Ishikawa (cell line): ENCODE results near the gene MYO9B.

Experiments
- CEBPB ChIP-seq: IDR thresholded peaks from 2 replicates; pipeline ENCODE4 v1.6.1; 2012
- CREB1 ChIP-seq: IDR thresholded peaks from 2 replicates; pipeline ENCODE4 v1.6.1; 2012; ENCODE audit warnings: low read depth
- EGR1 ChIP-seq: IDR thresholded peaks from 2 replicates; pipeline ENCODE4 v1.6.1; 2012
- EP300 ChIP-seq: IDR thresholded peaks from 2 replicates; pipeline ENCODE4 v1.6.1; 2012; ENCODE audit warnings: borderline replicate concordance
- FOXM1 ChIP-seq: IDR thresholded peaks from 2 replicates; pipeline ENCODE4 v1.6.1; 2012; ENCODE audit warnings: low read depth, borderline replicate concordance
- MAX ChIP-seq: IDR thresholded peaks from 2 replicates; pipeline ENCODE4 v1.6.1; 2012
- NFIC ChIP-seq: IDR thresholded peaks from 2 replicates; pipeline ENCODE4 v1.6.1; 2012
- RAD21 ChIP-seq: IDR thresholded peaks from 2 replicates; pipeline ENCODE4 v1.6.1; 2012; ENCODE audit warnings: low read depth
- REST ChIP-seq: IDR thresholded peaks from 2 replicates; pipeline ENCODE4 v1.6.1; 2012; ENCODE audit warnings: low read depth, mild to moderate bottlenecking
- TAF1 ChIP-seq: IDR thresholded peaks from 2 replicates; pipeline ENCODE4 v1.6.1; 2012; ENCODE audit warnings: low read depth, mild to moderate bottlenecking
- TCF12 ChIP-seq: IDR thresholded peaks from 2 replicates; pipeline ENCODE4 v1.6.1; 2012; ENCODE audit warnings: low read depth
- TEAD4 ChIP-seq: IDR thresholded peaks from 2 replicates; pipeline ENCODE4 v1.6.1; 2012
- USF1 ChIP-seq: IDR thresholded peaks from 2 replicates; pipeline ENCODE4 v1.6.1; 2012
- YY1 ChIP-seq: IDR thresholded peaks from 2 replicates; pipeline ENCODE4 v1.6.1; 2012; ENCODE audit warnings: low read depth
- ZBTB7A ChIP-seq: IDR thresholded peaks from 2 replicates; pipeline ENCODE4 v1.6.1; 2012; ENCODE audit warnings: low read depth

The MYO9B gene

GRCh38 chr19:17254636-17255035 lies 179.1 kb downstream of the MYO9B start:
- TF ChIP-seq YY1 (no peak), TCF12 (no peak), NFIC (no peak), CREB1 (no peak), CEBPB (no peak), FOXM1 (no peak), EP300 (no peak), MAX (no peak), TAF1 (no peak), EGR1 (no peak), TEAD4 (no peak), REST (no peak), ZBTB7A (no peak), RAD21 (no peak), USF1 (no peak)

- TF ChIP-seq TEAD4 (peak; percentile 77), CREB1 (no peak), TAF1 (no peak), EP300 (no peak), EGR1 (no peak), USF1 (no peak; the same call in none of the 2 replicates), TCF12 (peak; percentile 16; the same call in 1 of the 2 replicates), YY1 (0 out of 2 replicates have a peak, but pooled peaks have one; percentile 12), CEBPB (peak; percentile 94)
These were observed 179.6 kb downstream of the MYO9B start for GRCh38 chr19:17255150-17255621.

GRCh38 chr19:17256130-17256529 lies 180.6 kb downstream of the MYO9B start:
- no peak for TF ChIP-seq MAX
- TF ChIP-seq CREB1, result no peak
- TF ChIP-seq YY1, result no peak
- no peak for TF ChIP-seq EGR1
- TF ChIP-seq USF1, result no peak
- no peak for TF ChIP-seq RAD21
- no peak for TF ChIP-seq REST
- TF ChIP-seq EP300, result no peak
- no peak for TF ChIP-seq FOXM1
- no peak for TF ChIP-seq NFIC
- no peak for TF ChIP-seq ZBTB7A
- no peak for TF ChIP-seq CEBPB
- no peak for TF ChIP-seq TCF12
- no peak for TF ChIP-seq TEAD4
- no peak for TF ChIP-seq TAF1

- TF ChIP-seq NFIC, result no peak
- no peak for TF ChIP-seq FOXM1
- TF ChIP-seq TAF1, result no peak
- no peak for TF ChIP-seq EGR1
- no peak for TF ChIP-seq RAD21
- no peak for TF ChIP-seq EP300
- no peak for TF ChIP-seq CEBPB
- no peak for TF ChIP-seq MAX
- no peak for TF ChIP-seq USF1
- no peak for TF ChIP-seq TCF12
- no peak for TF ChIP-seq ZBTB7A
- no peak for TF ChIP-seq YY1
- TF ChIP-seq CREB1, result no peak
- TF ChIP-seq REST, result no peak
- no peak for TF ChIP-seq TEAD4
These were observed 183.7 kb downstream of the MYO9B start for GRCh38 chr19:17259118-17259780.
